GM12878 (cell line): ENCODE results near the gene KRT71.

Experiments used
- BCLAF1 ChIP-seq: fragments of 450-650 bp; IDR thresholded peaks from 2 replicates; pipeline ENCODE4 v1.6.1; 2017; ENCODE audit warnings: antibody characterized with exemption, mild to moderate bottlenecking, moderate library complexity
- CTCF ChIP-seq, 3 experiments: IDR thresholded peaks in 2 of 3; conservative IDR thresholded peaks in 1 of 3; 2 replicates each; pipeline ENCODE4 v1.5.1; 2011; ENCODE audit warnings: low read depth in 3 of 3, low read length in 3 of 3, mild to moderate bottlenecking in 3 of 3, control low read depth in 2 of 3, moderate library complexity in 2 of 3, inconsistent platforms in 1 of 3, mixed read lengths in 1 of 3; ENCODE audit not compliant: control insufficient read depth in 2 of 3, insufficient read depth in 1 of 3; ENCODE audit errors: extremely low read depth in 1 of 3
- EP300 ChIP-seq, 2 experiments: fragments of 150-350 bp in 1 of 2; IDR thresholded peaks; 2 replicates each; pipeline ENCODE4 v1.6.1; 2011 to 2012; ENCODE audit warnings: low read depth in 2 of 2, low read length in 2 of 2, borderline replicate concordance in 1 of 2, improper control_type of control experiment in 1 of 2, inconsistent platforms in 1 of 2; ENCODE audit not compliant: control insufficient read depth in 1 of 2
- ESRRA ChIP-seq: IDR thresholded peaks from 2 replicates; pipeline ENCODE4 v1.6.1; 2012; ENCODE audit warnings: mild to moderate bottlenecking, low read length, improper control_type of control experiment
- EZH2 ChIP-seq: IDR thresholded peaks from 2 replicates; pipeline ENCODE4 v1.6.1; 2012; ENCODE audit warnings: low read depth, mild to moderate bottlenecking, control low read depth, inconsistent platforms, low read length, borderline replicate concordance; ENCODE audit not compliant: control insufficient read depth
- SREBF1 ChIP-seq: IDR thresholded peaks from 2 replicates; pipeline ENCODE4 v1.6.1; 2012; ENCODE audit warnings: mild to moderate bottlenecking, low read length
- TAF1 ChIP-seq: IDR thresholded peaks from 2 replicates; pipeline ENCODE4 v1.6.1; 2011; ENCODE audit warnings: mild to moderate bottlenecking, low read depth, low read length, borderline replicate concordance
- USF2 ChIP-seq: IDR thresholded peaks from 2 replicates; pipeline ENCODE4 v1.6.1; 2011; ENCODE audit warnings: low read depth, low read length, improper control_type of control experiment, borderline replicate concordance

DNA sequence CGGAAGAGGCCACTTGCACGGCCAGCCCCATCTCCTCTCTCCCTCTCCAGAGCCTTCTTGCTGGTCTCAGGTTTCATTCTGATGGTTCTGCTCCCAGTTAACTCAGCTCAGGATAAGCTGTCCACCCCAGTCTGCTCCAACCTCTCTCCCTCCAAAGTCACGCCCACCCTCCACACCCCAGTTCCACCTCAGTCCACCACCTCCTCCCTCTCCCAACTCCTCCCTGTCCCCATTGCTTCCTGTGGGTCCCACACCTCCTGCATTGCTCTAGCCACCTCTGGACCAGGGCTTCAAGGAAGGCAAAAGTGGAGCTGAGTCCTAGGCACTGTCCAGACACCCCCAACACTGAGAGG lies 13.1 kb downstream of the KRT71 start:
- TF ChIP-seq CTCF (IDR thresholded peaks at IDR 0.05 in 2 of 3, conservative IDR thresholded peaks at IDR 0.05 in 1 of 3; ENCODE audit: control insufficient read depth in 2 of 3, extremely low read depth in 1 of 3, insufficient read depth in 1 of 3, low read depth in 3 of 3, low read length in 3 of 3) (no peak), TAF1 (no peak), SREBF1 (no peak), BCLAF1 (no peak), EZH2 (no peak), ESRRA (no peak), EP300 (IDR thresholded peaks at IDR 0.05; ENCODE audit: borderline replicate concordance in 1 of 2, control insufficient read depth in 1 of 2, low read depth in 2 of 2, low read length in 2 of 2) (no peak), USF2 (no peak)
